GM12878 (cell line): ENCODE results near the gene LUZP2.

Experiments used
- EED ChIP-seq: sonication (generic); IDR thresholded peaks from 2 replicates; pipeline ENCODE4 v1.6.1; 2016; ENCODE audit warnings: antibody characterized with exemption, low read depth
- HCFC1 ChIP-seq: fragments of 150-350 bp; IDR thresholded peaks from 2 replicates; pipeline ENCODE4 v1.6.1; 2014; ENCODE audit warnings: low read length
- HDAC2 ChIP-seq: fragments of 200-600 bp; sonication (generic); IDR thresholded peaks from 2 replicates; pipeline ENCODE4 v1.6.1; 2017
- MEF2A ChIP-seq: IDR thresholded peaks from 2 replicates; pipeline ENCODE4 v1.6.1; 2011; ENCODE audit warnings: low read depth, mild to moderate bottlenecking, low read length, moderate library complexity; ENCODE audit not compliant: insufficient read depth
- PML ChIP-seq: IDR thresholded peaks from 2 replicates; pipeline ENCODE4 v1.6.1; 2012; ENCODE audit warnings: low read length, inconsistent platforms
- POLR2A ChIP-seq: IDR thresholded peaks from 2 replicates; pipeline ENCODE4 v1.6.1; 2011; ENCODE audit warnings: low read depth, mild to moderate bottlenecking, low read length
- RCOR1 ChIP-seq: conservative IDR thresholded peaks from 2 replicates; pipeline ENCODE4 v1.6.1; 2012; ENCODE audit warnings: low read depth, low read length, improper control_type of control experiment
- REST ChIP-seq: IDR thresholded peaks from 2 replicates; pipeline ENCODE4 v1.6.1; 2012; ENCODE audit warnings: mild to moderate bottlenecking, low read depth, low read length
- SIN3A ChIP-seq: IDR thresholded peaks from 2 replicates; pipeline ENCODE4 v1.6.1; 2012; ENCODE audit warnings: low read depth, low read length, improper control_type of control experiment
- SP1 ChIP-seq: IDR thresholded peaks from one replicate; pipeline ENCODE4 v1.6.1; 2011; ENCODE audit warnings: low read depth, low read length
- STAT3 ChIP-seq: IDR thresholded peaks from 2 replicates; pipeline ENCODE4 v1.6.1; 2011; ENCODE audit warnings: low read depth, low read length, improper control_type of control experiment
- TAF1 ChIP-seq: IDR thresholded peaks from 2 replicates; pipeline ENCODE4 v1.6.1; 2011; ENCODE audit warnings: mild to moderate bottlenecking, low read depth, low read length, borderline replicate concordance
- TF ChIP-seq, protein P1 (sequence below), 3 experiments: IDR thresholded peaks in 2 of 3; conservative IDR thresholded peaks in 1 of 3; 2 replicates each; pipeline ENCODE4 v1.5.1; 2011; ENCODE audit warnings: low read depth in 3 of 3, low read length in 3 of 3, mild to moderate bottlenecking in 3 of 3, control low read depth in 2 of 3, moderate library complexity in 2 of 3, inconsistent platforms in 1 of 3, mixed read lengths in 1 of 3; ENCODE audit not compliant: control insufficient read depth in 2 of 3, insufficient read depth in 1 of 3; ENCODE audit errors: extremely low read depth in 1 of 3

DNA sequence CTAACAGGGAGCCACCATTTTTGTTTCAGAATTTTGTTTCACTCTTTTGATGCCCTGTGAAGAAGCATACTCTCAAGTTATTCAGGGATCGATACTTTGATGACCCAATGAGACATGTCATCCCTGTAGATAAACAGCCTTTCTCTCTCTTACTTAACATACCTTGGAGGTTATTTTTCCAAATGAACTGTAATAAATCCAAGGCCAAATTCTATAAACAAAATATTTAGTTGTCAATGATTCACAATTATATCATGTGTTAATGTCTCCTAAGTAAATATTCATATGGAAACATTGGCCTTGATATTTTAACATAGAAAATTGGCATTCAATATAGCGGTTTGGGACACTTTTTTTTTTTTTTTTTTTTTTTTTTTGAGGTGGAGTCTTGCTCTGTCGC lies 97.5 kb downstream of the LUZP2 start:
- TF ChIP-seq STAT3, result no peak
- no peak for TF ChIP-seq TAF1
- TF ChIP-seq HDAC2, result no peak
- TF ChIP-seq, protein P1, sequence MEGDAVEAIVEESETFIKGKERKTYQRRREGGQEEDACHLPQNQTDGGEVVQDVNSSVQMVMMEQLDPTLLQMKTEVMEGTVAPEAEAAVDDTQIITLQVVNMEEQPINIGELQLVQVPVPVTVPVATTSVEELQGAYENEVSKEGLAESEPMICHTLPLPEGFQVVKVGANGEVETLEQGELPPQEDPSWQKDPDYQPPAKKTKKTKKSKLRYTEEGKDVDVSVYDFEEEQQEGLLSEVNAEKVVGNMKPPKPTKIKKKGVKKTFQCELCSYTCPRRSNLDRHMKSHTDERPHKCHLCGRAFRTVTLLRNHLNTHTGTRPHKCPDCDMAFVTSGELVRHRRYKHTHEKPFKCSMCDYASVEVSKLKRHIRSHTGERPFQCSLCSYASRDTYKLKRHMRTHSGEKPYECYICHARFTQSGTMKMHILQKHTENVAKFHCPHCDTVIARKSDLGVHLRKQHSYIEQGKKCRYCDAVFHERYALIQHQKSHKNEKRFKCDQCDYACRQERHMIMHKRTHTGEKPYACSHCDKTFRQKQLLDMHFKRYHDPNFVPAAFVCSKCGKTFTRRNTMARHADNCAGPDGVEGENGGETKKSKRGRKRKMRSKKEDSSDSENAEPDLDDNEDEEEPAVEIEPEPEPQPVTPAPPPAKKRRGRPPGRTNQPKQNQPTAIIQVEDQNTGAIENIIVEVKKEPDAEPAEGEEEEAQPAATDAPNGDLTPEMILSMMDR (IDR thresholded peaks at IDR 0.05 in 2 of 3, conservative IDR thresholded peaks at IDR 0.05 in 1 of 3; ENCODE audit: control insufficient read depth in 2 of 3, extremely low read depth in 1 of 3, insufficient read depth in 1 of 3, low read depth in 3 of 3, low read length in 3 of 3), result no peak
- TF ChIP-seq PML, result no peak
- TF ChIP-seq MEF2A, result no peak
- no peak for TF ChIP-seq SIN3A
- TF ChIP-seq HCFC1, result no peak
- no peak for TF ChIP-seq SP1
- no peak for TF ChIP-seq RCOR1
- no peak for TF ChIP-seq REST
- TF ChIP-seq POLR2A, result no peak
- no peak for TF ChIP-seq EED
